Body of pancreas (tissue), 4 donors: ENCODE data around the gene TMEM30B.

Experiments used
- POLR2A ChIP-seq, 3 donors: fragments of 450-650 bp; IDR thresholded peaks; one replicate each; pipeline ENCODE4 v1.6.1; 2016; ENCODE audit warnings: antibody characterized with exemption in 3 of 3, mild to moderate bottlenecking in 2 of 3
- TF ChIP-seq, protein P1 (sequence below), 7 experiments: fragments of 450-650 bp in 4 of 7; fragments of 200-600 bp in 3 of 7; sonication (generic) in 3 of 7; IDR thresholded peaks; one replicate each; pipeline ENCODE4 v1.5.1; 2016 to 2019; ENCODE audit warnings: antibody characterized with exemption in 7 of 7

DNA sequence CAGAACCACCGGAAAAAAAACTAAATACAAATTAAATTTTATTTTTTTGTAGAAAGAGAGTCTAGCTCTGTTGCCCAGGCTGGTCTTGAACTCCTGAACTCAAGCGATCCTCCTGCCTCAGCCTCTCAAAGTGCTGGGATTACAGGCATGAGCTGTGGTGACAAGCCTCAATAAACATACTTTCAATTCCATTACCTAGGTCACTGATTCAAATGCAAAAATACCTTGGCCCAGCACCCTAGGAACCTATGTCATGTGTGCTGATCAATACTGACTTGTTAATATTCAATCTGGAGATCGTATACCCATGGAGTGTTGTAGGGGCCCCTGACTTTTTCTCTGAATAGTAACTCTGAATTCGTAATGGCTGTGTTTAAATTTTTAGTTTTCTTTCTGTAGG lies 7.1 kb upstream of the TMEM30B start:
- TF ChIP-seq, protein P1, sequence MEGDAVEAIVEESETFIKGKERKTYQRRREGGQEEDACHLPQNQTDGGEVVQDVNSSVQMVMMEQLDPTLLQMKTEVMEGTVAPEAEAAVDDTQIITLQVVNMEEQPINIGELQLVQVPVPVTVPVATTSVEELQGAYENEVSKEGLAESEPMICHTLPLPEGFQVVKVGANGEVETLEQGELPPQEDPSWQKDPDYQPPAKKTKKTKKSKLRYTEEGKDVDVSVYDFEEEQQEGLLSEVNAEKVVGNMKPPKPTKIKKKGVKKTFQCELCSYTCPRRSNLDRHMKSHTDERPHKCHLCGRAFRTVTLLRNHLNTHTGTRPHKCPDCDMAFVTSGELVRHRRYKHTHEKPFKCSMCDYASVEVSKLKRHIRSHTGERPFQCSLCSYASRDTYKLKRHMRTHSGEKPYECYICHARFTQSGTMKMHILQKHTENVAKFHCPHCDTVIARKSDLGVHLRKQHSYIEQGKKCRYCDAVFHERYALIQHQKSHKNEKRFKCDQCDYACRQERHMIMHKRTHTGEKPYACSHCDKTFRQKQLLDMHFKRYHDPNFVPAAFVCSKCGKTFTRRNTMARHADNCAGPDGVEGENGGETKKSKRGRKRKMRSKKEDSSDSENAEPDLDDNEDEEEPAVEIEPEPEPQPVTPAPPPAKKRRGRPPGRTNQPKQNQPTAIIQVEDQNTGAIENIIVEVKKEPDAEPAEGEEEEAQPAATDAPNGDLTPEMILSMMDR (IDR thresholded peaks at IDR 0.05), result no peak
- no peak for TF ChIP-seq POLR2A (IDR thresholded peaks at IDR 0.05)
